Activated T-cell treated with anti-CD3 and anti-CD28 coated beads for 48 hours (primary cell): ENCODE measurements around the gene ENSA.
"Not testable (repeated sequence)": the region's sequence is repeated elsewhere in the genome, so short reads cannot be mapped to it uniquely, and the experiment has no call there.

Experiments
- DNase-seq: peaks from one replicate; pipeline ENCODE4 v3.0.0-alpha.2; 2020; ENCODE audit warnings: low read depth

ENSA gene

GRCh38 chr1:150629115-150629928 lies at the start of gene ENSA:
TSS of gene ENSA (minus strand) at chr1:150629612. CDS start at chr1:150629470, 142 bp downstream.
- DNase-seq: peak; percentile 90

DNA sequence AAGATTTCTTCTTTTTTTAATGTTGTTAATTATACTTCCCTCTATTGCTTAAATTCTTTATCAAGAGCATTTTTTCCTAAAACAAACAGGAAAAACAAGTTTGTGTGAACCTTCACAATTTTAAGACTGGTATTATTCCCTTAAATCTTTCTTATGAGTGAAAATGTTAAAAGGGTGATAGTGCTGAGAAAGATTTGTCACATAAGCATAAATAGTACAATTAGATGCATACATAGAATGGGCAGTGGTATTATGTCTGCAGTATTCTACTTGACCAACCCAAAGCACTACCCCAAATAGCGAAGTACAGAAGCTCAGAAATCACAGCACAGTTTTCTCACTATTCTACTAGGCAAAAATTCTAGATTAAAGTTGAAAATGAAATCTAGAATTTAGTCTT lies 49.6 kb upstream of the ENSA start:
- no peak for DNase-seq

DNA sequence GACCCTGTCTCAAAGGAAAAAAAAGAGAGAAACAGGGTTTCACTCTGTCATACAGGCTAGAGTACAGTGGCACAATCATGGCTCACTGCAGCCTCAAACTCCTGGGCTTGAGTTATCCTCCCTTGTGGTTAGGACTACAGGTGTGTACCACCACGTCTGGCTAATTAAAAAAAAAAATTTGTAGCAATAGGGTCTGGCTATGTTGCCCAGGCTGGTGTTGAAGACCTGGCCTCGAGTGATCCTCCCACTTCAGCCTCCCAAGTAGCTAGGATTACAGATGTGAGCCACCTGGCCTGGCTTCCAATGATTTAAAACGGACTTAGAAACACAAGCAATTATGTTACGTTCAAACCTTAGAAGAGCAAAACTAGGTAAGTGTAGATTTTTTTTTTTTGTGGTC lies 45.5 kb upstream of the ENSA start:
- DNase-seq: no peak

DNA sequence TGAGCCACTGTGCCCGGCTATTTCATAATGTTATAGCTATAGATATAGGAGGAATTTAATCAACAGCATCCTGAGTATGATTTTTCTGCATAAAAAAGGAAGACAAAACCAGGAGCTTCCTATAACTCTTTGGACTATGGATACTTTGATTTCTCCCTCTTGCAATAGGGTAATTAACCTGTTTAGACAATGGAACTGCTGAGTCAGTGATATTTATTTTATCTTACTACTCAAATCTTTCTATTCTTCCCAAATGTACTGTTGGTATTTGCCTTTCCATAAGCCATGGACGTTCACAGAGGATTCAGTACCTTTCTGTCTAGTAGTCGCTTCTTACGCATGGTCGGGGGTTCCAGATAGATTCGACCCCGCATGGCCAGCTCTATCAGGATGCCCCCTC lies 33.9 kb upstream of the ENSA start:
- DNase-seq: no peak

- DNase-seq: no peak
Measured at GRCh38 chr1:150662811-150663210, 33.4 kb upstream of the ENSA start.

GRCh38 chr1:150661156-150661555 lies 31.7 kb upstream of the ENSA start:
- no peak for DNase-seq

GRCh38 chr1:150660584-150660983 lies 31.2 kb upstream of the ENSA start:
- no peak for DNase-seq

GRCh38 chr1:150657064-150657463 lies 27.7 kb upstream of the ENSA start:
- not testable (repeated sequence) for DNase-seq

GRCh38 chr1:150654635-150655034 lies 25.2 kb upstream of the ENSA start:
- DNase-seq: not testable (repeated sequence)

- DNase-seq: no peak
Measured at GRCh38 chr1:150650193-150650592, 20.8 kb upstream of the ENSA start.

GRCh38 chr1:150649441-150650075 lies 20.1 kb upstream of the ENSA start:
- DNase-seq: no peak

DNA sequence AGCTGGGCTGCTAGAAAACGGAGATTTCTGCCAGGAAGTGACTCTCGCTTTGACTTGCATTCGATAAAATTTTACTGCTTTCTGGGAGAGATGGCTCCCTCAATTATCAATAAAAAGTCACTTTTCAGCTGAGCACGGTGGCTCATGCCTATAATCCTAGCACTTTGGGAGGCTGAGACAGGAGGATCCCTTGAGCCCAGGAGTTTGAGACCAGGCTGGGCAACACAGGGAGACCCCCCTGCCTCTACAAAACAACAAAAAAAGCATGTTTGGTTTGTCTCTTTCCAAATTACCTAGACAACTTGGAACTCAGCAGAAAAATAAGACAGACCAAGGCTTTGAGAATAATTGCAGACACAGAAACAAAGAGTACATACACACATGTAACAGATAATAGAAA lies 12.9 kb upstream of the ENSA start:
- no peak for DNase-seq

- not testable (repeated sequence) for DNase-seq
Measured at GRCh38 chr1:150641126-150641815, 11.9 kb upstream of the ENSA start.

DNA sequence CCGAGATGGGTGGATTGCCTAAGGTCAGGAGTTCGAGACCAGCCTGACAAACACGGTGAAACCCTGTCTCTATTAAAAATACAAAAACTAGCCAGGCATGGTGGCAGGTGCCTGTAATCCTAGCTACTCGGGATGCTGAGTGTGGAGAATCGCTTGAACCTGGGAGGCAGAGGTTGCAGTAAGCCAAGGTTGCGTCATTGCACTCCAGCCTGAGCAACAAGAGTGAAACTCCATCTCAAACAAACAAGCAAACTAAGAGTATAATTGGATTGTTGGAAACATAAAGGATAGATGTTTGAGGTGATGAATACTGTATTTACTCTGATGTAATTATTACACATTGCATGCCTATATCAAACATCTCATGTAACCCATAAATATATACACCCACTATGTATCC lies 9.0 kb upstream of the ENSA start:
- DNase-seq: not testable (repeated sequence)

DNA sequence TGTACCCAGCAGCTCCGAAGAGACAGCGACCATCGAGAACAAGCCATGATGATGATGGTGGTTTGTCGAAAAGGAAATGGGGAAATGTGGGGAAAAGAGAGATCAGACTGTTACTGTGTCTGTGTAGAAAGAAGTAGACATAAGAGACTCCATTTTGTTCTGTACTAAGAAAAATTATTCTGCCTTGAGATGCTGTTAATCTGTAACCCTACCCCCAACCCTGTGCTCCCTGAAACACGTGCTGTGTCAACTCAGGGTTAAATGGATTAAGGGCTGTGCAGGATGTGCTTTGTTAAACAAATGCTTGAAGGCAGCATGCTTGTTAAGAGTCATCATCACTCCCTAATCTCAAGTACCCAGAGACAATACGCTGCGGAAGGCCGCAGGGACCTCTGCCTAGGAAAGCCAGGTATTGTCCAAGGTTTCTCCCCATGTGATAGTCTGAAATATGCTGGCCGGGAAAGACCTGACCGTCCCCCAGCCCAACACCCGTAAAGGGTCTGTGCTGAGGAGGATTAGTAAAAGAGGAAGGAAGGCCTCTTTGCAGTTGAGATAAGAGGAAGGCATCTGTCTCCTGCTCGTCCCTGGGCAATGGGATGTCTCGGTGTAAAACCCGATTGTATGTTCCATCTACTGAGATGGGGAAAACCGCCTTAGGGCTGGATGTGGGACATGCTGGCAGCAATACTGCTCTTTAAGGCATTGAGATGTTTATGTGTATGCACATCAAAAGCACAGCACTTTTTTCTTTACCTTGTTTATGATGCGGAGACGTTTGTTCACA lies 5.6 kb upstream of the ENSA start:
- not testable (repeated sequence) for DNase-seq

DNA sequence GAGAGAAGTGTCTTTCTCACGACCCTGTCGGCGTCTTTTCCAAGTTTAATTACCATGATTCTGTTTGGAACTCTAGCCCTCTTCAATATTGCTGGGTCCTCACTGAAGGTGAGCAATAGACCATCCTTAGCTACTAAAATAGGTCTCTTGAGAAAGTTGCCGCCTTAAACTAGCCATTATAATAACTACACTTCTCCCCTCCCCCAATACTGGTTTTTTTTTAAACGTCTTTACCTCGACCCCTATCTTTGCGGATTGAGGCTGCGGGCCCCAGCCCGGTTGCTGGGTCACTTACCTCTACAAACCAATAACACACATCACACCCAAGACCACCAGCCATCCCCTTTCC lies 672 bp downstream of the ENSA start:
- no peak for DNase-seq

DNA sequence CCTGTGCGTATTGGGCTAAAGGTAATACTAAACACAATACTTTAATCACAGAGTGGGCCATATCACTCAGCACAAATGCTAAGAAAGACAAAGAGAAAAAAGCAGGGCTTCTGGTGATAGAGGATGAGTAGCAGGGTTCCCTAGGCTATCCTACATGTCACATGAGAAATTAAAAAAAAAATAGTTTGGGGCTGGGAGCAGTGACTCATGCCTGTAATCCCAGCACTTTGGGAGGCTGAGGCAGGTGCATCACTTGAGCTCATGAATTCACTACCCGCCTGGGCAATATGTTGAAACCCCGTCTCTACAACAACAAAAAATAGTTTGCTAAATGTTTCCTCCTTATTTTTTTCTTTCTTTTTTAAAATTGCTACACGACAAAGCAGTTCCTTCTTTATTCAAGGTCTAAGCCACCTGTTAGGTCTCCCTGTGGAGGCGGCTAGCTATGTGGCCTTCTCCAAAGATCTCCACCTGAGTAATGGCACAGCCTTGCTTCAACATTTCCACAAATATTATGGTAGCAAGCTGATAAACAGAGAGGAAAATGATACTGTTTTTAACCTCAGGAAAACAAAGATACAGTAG lies 1.5 kb downstream of the ENSA start:
- no peak for DNase-seq

GRCh38 chr1:150626150-150626549 lies 3.3 kb downstream of the ENSA start:
- no peak for DNase-seq

DNA sequence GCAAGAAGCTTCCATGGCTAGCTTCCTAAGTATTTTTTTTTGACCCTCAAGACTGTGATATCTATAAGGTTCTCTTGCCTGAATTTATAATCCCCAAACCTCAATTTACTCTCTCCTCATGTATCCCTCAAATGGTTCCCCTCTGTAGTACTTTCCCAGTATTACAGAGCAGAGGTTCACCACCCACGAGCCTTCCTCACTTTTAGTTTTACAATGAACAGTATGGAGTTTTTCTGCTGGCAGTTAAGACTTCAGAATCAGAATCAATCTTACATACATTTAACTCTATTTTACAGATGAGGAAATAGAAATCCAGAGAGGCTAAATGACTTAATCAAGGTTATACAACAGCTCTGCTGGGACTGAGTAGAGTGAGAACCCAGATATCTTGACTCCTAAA lies 4.9 kb downstream of the ENSA start:
- not testable (repeated sequence) for DNase-seq

DNA sequence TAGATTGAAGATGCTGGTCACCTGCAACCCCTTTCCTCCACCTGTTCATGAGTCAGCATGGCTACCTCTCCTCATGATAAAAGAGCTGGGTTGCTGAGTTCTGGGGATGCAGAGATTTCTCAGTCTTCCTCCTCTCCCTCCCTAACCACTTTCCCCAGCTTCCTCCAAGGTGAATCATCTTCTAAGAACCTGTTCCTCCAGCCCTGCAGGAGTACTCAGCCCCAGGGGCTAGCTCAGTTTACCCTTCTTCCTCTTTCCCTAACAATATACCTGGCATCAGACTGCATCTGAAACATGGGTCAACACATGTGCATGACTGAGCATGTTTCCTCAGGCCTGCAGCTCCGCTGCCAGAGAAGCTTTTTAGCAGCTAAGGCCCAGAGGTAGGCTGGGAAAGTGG lies 5.3 kb downstream of the ENSA start:
- DNase-seq: not testable (repeated sequence)

- no peak for DNase-seq
Measured at GRCh38 chr1:150622303-150622975, 7.0 kb downstream of the ENSA start.
